NT2/D1 (cell line): ENCODE data around the gene NNMT.

Experiments
- DNase-seq: peaks from one replicate; pipeline ENCODE4 v3.0.0-alpha.2; 2011; ENCODE audit warnings: low read depth, low spot score
- H3K27me3 ChIP-seq: 2 replicates; pipeline ENCODE4 v1.6.0; 2011; ENCODE audit warnings: mild to moderate bottlenecking; ENCODE audit not compliant: insufficient read length, insufficient read depth
- H3K36me3 ChIP-seq: 2 replicates; pipeline ENCODE4 v1.6.1; 2011; ENCODE audit warnings: mild to moderate bottlenecking, low read length, mixed read lengths; ENCODE audit not compliant: insufficient read depth, insufficient read length
- H3K4me1 ChIP-seq: 2 replicates; pipeline ENCODE4 v1.5.1; 2011; ENCODE audit not compliant: insufficient read depth, insufficient read length
- H3K4me3 ChIP-seq: 2 replicates; pipeline ENCODE4 v1.5.1; 2011; ENCODE audit warnings: low read depth; ENCODE audit not compliant: insufficient read length
- H3K9ac ChIP-seq: 2 replicates; pipeline ENCODE4 v1.6.0; 2011; ENCODE audit warnings: low read depth; ENCODE audit not compliant: insufficient read length
- H3K9me3 ChIP-seq: 2 replicates; pipeline ENCODE4 v1.5.1; 2011; ENCODE audit warnings: mild to moderate bottlenecking, low read length; ENCODE audit not compliant: insufficient read depth
- SUZ12 ChIP-seq: IDR thresholded peaks from 2 replicates; pipeline ENCODE4 v1.6.1; 2011; ENCODE audit not compliant: insufficient read length, insufficient read depth; ENCODE audit errors: extremely low read depth
- YY1 ChIP-seq: IDR thresholded peaks from 2 replicates; pipeline ENCODE4 v1.6.1; 2011; ENCODE audit not compliant: insufficient read length, insufficient read depth
- ZNF274 ChIP-seq: IDR thresholded peaks from 2 replicates; pipeline ENCODE4 v1.6.1; 2011; ENCODE audit warnings: mild to moderate bottlenecking, low read depth, low read length

NNMT gene

DNA sequence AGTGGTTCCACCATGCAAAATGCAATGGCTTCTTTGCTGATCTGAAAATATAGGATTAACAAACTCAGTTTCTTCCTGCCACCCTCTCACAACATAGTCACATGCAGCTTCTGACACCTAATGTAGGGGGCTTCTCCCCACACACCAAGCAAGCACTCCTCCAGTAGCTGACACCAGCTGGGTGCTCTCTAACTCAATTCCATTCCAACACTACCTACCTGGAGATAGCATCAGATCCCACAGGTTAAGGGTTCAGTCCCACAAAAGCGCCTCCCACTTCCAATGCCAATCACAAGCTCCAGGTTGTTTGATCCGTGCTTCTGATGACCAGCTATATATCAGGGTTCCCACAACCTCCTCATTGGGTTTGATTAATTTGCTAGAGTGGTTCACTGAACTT is 31.8 kb upstream of the NNMT start:
- Histone ChIP-seq H3K27me3 (peaks cover 3% of the 10 kb centered on the region), H3K9ac (no peak overlapping the region), H3K36me3 (no peaks in the 10 kb centered on the region), H3K9me3 (no peaks in the 10 kb centered on the region), H3K4me1 (peaks cover 4% of the 10 kb centered on the region), H3K4me3 (no peak overlapping the region)
- DNase-seq, result no peak
- TF ChIP-seq SUZ12, result no peak
- TF ChIP-seq YY1, result no peak
- TF ChIP-seq ZNF274, result no peak

DNA sequence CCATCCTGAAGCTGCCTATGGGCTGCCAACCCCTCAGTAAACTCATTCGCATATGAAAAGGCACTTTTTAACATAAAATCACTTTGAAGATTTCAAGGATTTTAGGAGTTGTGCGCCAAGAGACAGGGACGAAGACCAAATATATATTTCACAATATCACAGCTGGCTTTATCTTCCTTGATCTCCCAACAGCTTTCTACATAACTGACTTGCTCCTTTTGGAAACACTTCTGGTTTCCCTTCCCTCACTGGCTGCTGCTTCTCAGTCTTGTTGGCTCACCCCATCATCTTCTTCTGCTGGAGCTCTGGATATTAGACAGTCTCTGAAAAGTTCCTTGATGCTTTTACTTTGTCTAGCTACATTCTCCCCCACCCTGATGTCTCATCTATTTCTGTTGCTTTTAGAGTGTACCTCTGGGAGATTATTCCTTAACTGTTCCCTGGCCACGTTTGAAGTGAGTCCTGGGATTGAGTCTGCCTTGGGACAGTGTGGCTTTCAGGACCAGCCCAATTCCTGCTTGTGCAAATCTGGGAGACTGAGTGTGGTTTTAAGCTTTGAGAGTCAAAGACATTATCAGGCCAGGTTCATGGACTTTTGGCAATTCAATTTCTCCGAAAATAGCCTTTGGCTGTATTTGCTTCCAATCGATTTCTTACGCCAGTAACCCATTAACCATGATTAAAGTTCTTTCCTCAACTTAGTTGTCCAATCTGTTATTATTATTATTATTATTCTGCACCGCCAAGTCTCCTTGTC is 30.9 kb upstream of the NNMT start:
- H3K27me3 ChIP-seq, result peaks cover 3% of the 10 kb centered on the region
- no peak overlapping the region for H3K9ac ChIP-seq
- H3K4me3 ChIP-seq, result no peak overlapping the region
- TF ChIP-seq ZNF274, result no peak
- TF ChIP-seq YY1, result no peak
- DNase-seq, result no peak
- H3K9me3 ChIP-seq, result no peaks in the 10 kb centered on the region
- no peaks in the 10 kb centered on the region for H3K36me3 ChIP-seq
- peaks cover 4% of the 10 kb centered on the region for H3K4me1 ChIP-seq

DNA sequence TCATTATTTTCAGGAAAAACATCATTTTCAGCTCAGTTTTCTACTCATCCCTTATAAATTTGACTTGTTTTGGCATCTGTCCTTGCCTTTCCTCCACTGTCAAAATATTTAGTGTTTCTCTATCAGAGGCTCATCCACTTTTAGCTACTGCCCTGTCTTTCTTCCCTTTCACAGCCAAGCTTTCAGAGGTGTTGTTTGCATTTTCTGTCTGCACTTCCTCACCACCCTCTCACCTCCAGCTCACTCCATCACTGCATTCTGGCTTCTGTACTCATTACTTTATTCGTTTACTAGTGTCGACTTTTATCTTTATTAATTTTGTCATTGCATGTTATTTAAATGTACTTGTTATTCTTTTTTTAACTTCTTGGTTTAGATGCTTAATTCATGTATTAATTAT is 26.7 kb upstream of the NNMT start:
- Histone ChIP-seq H3K4me1 (no peaks in the 10 kb centered on the region), H3K27me3 (no peaks in the 10 kb centered on the region), H3K9me3 (no peaks in the 10 kb centered on the region), H3K36me3 (no peaks in the 10 kb centered on the region), H3K4me3 (no peak overlapping the region), H3K9ac (no peak overlapping the region)
- TF ChIP-seq ZNF274 (no peak), YY1 (no peak), SUZ12 (no peak)
- DNase-seq, result no peak

DNA sequence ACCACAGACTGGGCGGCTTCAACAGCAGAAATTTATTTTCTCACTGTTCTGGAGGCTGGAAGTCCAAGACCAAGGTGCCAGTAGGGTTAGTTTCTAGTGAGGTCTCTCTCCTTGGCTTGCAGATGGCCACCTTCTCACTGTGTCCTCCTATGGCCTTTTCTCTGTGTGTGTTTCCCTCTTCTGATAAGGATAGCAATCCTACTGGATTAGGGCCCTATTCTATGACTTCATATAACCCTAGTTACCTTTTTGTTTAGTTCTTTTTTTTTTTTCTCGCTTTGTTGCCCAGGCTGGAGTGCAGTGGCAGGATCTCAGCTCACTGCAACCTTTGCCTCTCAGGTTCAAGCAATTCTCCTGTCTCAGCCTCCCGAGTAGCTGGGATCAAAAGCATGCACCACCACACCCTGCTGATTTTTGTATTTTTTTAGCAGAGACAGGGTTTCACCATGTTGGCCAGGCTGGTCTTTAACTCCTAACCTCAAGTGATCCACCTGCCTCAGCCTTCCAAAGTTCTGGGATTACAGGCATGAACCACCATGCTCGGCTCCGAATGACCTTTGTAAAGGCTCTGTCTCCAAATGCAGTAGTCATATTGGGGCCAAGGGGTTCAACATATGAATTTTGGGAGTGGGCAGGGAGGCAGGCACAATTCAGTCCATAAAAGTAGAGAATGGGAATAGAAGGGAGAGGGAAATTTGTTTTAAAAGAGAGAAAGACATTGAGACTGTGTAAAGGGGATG is 25.5 kb upstream of the NNMT start:
- Histone ChIP-seq H3K4me3 (no peak overlapping the region), H3K4me1 (no peaks in the 10 kb centered on the region), H3K27me3 (no peaks in the 10 kb centered on the region), H3K9me3 (no peaks in the 10 kb centered on the region), H3K9ac (no peak overlapping the region), H3K36me3 (no peaks in the 10 kb centered on the region)
- TF ChIP-seq YY1 (no peak), ZNF274 (no peak), SUZ12 (no peak)
- DNase-seq, result no peak

DNA sequence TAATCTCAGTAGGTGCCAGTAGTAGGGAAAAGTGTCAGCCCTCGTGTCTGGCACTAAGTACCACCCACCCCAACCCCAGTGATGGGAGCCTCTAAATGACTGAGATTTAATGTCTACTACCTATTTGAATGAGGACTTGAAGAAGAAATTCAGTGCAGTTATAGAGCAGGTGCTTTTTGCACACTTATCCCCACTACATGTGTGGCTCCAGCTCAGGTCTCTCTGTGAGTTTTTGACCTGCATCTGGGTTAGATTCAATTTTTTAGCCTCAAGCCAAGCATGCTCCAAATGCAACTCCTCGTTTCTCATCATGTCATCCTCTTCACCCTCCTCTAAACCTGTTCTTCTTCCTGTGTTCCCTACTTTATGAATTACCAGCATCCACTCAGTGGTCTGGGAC is 24.9 kb upstream of the NNMT start:
- Histone ChIP-seq H3K9me3 (no peaks in the 10 kb centered on the region), H3K36me3 (no peaks in the 10 kb centered on the region), H3K4me3 (no peak overlapping the region), H3K4me1 (no peaks in the 10 kb centered on the region), H3K27me3 (no peaks in the 10 kb centered on the region), H3K9ac (no peak overlapping the region)
- no peak for DNase-seq
- TF ChIP-seq YY1, result no peak
- TF ChIP-seq ZNF274, result no peak
- TF ChIP-seq SUZ12, result no peak

DNA sequence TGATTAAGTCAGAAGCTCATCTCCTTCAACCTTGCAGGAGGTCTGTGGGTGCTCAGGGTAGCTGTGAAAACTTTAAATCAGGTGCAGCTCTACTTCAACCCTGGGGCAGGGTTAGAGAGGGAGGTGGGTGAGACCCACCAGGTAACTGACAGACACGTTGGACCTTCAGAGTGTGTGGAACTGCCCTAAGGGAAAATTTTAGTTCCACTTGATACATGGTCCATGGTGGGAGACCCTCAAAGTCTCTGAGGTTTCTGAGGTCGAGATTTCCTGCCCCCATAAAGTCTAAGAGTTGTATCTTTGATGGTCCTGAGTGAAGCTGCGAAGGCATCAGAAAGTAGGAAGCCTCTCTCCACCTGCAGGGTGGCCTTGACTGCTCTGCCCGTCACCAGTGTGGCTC is 23.9 kb upstream of the NNMT start:
- TF ChIP-seq YY1 (no peak), ZNF274 (no peak), SUZ12 (no peak)
- DNase-seq, result no peak
- H3K4me3 ChIP-seq, result no peak overlapping the region
- H3K4me1 ChIP-seq, result no peaks in the 10 kb centered on the region
- H3K27me3 ChIP-seq, result no peaks in the 10 kb centered on the region
- no peaks in the 10 kb centered on the region for H3K36me3 ChIP-seq
- no peak overlapping the region for H3K9ac ChIP-seq
- H3K9me3 ChIP-seq, result no peaks in the 10 kb centered on the region

DNA sequence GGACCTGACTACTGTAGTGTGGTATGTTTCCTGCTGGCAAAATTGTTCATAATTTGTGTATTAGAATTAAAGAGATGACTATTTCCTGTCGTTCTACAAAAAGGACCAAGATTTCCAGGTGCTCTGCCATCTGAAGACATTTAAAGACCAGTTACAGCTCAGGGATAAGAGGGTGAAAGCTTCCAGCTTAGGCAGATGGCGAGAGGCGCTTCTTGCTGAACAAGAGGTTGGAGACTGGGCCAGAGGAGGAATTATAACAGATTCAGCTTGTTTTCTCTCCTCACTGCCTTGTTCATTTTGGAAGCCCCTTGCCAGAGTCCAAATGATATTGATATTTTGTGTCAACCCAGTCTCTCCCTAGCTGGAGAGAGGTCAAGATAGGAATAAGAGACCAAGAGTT is 23.1 kb upstream of the NNMT start:
- H3K9ac ChIP-seq, result no peak overlapping the region
- no peak overlapping the region for H3K4me3 ChIP-seq
- no peaks in the 10 kb centered on the region for H3K27me3 ChIP-seq

More for the DNA sequence above, 23.1 kb upstream of the NNMT start:
- H3K36me3 ChIP-seq, result no peaks in the 10 kb centered on the region
- no peak for DNase-seq
- TF ChIP-seq YY1 (no peak), ZNF274 (no peak), SUZ12 (no peak)
- no peaks in the 10 kb centered on the region for H3K9me3 ChIP-seq
- no peaks in the 10 kb centered on the region for H3K4me1 ChIP-seq
